ENCODE data around the gene TRIM72.

Gene TRIM72

DNA sequence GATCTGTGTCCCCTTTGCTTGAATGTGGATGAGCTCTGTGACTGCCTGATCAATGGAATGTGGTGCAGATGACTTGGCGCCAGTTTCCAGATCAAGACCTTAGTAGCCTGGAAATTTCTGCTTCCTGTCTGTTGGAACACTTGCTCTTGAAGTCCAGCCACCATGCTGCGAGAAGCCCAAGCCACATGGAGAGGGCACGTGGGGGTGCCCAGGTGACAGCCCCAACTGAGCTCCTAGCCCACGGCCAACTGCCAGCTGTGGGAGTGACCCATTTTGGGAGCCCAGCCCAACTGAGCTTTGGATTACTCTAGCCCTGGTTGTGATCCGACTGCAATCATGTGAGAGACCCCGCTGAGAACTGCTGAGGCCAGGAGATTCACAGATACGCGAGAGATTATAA is 42.5 kb downstream of the TRIM72 start:
- TF ChIP-seq, protein P1, sequence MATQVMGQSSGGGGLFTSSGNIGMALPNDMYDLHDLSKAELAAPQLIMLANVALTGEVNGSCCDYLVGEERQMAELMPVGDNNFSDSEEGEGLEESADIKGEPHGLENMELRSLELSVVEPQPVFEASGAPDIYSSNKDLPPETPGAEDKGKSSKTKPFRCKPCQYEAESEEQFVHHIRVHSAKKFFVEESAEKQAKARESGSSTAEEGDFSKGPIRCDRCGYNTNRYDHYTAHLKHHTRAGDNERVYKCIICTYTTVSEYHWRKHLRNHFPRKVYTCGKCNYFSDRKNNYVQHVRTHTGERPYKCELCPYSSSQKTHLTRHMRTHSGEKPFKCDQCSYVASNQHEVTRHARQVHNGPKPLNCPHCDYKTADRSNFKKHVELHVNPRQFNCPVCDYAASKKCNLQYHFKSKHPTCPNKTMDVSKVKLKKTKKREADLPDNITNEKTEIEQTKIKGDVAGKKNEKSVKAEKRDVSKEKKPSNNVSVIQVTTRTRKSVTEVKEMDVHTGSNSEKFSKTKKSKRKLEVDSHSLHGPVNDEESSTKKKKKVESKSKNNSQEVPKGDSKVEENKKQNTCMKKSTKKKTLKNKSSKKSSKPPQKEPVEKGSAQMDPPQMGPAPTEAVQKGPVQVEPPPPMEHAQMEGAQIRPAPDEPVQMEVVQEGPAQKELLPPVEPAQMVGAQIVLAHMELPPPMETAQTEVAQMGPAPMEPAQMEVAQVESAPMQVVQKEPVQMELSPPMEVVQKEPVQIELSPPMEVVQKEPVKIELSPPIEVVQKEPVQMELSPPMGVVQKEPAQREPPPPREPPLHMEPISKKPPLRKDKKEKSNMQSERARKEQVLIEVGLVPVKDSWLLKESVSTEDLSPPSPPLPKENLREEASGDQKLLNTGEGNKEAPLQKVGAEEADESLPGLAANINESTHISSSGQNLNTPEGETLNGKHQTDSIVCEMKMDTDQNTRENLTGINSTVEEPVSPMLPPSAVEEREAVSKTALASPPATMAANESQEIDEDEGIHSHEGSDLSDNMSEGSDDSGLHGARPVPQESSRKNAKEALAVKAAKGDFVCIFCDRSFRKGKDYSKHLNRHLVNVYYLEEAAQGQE (IDR thresholded peaks at IDR 0.05; ENCODE audit: insufficient read depth in 1 of 2, low read depth in 2 of 2, low read length in 2 of 2) = no peak
- TF ChIP-seq FOXP2 (optimal IDR thresholded peaks at IDR 0.05; ENCODE audit: borderline replicate concordance, extremely low read depth, extremely low read length, insufficient read depth) (no peak), SIN3A (IDR thresholded peaks at IDR 0.05; ENCODE audit: borderline replicate concordance, insufficient read depth, low read length) (no peak), POLR2AphosphoS5 (IDR thresholded peaks at IDR 0.05; ENCODE audit: low read depth, low read length) (no peak), TAF1 (IDR thresholded peaks at IDR 0.05; ENCODE audit: borderline replicate concordance, insufficient read depth, low read length) (no peak)

DNA sequence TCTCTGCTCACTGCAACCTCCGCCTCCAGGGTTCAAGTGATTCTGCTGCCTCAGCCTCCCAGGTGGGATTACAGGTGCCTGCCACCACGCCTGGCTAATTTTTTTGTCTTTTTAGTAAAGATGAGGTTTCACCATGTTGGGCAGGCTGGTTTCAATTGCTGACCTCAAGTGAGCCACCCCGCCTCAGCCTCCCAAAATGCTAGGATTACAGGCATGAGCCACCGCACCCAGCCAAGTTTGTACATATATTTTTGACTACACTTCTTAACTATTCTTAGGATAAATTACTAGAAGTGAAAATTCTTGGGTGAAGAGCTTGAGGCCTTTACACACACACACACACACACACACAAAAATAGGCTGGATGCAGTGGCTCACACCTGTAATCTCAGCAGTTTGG is 44.4 kb downstream of the TRIM72 start:
- TF ChIP-seq, protein P1 (IDR thresholded peaks at IDR 0.05; ENCODE audit: insufficient read depth in 1 of 2, low read depth in 2 of 2, low read length in 2 of 2) = no peak

DNA sequence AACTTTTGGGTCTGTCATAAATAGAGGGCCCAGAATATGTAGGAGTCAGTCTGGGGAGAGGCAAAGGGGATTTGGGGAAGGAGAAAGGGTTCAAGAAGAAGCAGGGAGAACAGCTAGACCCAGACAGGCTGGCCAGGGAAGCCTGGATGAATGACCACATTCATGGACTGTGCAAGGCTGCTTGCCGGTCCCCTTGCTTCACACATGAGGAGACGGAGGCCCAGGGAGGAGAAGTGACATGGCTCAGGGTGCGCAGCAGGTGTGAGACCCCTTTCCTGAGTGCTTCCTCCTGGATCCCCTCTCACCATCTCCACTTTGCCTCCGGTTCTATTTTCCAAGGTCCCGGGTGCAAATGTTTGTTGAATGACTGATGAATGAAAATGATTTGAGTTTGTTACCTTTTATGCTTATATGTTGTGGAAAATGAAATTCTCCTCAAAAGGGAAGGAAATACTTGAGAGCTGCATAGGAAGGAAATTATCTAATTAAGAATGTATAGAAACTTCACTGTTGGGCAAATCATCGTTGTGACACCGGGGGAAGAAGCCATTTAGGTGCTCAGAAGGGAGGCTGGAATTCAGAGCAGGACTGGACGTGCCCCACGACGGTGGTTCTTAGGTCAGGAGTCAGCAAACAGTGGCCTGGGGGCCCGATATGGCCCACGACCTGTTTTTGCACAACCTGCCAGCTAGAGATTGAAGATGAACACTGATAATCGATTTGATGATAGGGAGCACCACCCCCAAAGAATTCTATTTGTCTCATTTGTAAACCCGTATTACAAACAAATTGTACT is 46.4 kb downstream of the TRIM72 start:
- TF ChIP-seq POLR2AphosphoS5 (IDR thresholded peaks at IDR 0.05; ENCODE audit: low read depth, low read length) (no peak), FOXP2 (optimal IDR thresholded peaks at IDR 0.05; ENCODE audit: borderline replicate concordance, extremely low read depth, extremely low read length, insufficient read depth) (no peak), TAF1 (IDR thresholded peaks at IDR 0.05; ENCODE audit: borderline replicate concordance, insufficient read depth, low read length) (no peak), SIN3A (IDR thresholded peaks at IDR 0.05; ENCODE audit: borderline replicate concordance, insufficient read depth, low read length) (no peak)
- TF ChIP-seq, protein P1 (IDR thresholded peaks at IDR 0.05; ENCODE audit: insufficient read depth in 1 of 2, low read depth in 2 of 2, low read length in 2 of 2) = no peak

DNA sequence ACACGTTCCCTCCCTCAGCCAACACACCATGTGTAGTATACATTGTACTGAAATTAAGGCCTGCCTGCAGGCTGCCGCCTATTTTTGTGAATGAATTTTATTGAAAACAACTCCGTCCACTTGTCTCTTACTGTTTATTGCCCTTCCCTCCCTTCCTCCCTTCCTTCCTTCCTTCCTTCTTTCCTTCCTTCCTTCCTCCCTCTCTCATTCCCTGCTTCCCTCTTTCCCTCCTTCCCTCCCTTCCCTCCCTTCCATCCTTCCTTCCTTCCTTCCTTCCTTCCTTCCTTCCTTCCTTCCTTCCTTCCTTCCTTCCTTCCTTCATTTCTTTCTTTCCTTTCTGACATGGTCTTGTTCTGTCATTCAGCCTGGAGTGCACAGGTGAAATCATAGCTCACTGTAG is 48.2 kb downstream of the TRIM72 start:
- TF ChIP-seq POLR2AphosphoS5 (IDR thresholded peaks at IDR 0.05; ENCODE audit: low read depth, low read length) (no peak), TAF1 (IDR thresholded peaks at IDR 0.05; ENCODE audit: borderline replicate concordance, insufficient read depth, low read length) (no peak), SIN3A (IDR thresholded peaks at IDR 0.05; ENCODE audit: borderline replicate concordance, insufficient read depth, low read length) (no peak), FOXP2 (optimal IDR thresholded peaks at IDR 0.05; ENCODE audit: borderline replicate concordance, extremely low read depth, extremely low read length, insufficient read depth) (no peak)
- TF ChIP-seq, protein P1 (IDR thresholded peaks at IDR 0.05; ENCODE audit: insufficient read depth in 1 of 2, low read depth in 2 of 2, low read length in 2 of 2) = no peak

Data from PFSK-1 (cell line).